22Rv1 (cell line): ENCODE results near the gene CCDC92.

Experiments
- H3K27ac ChIP-seq: fragments of 450-650 bp; 2 replicates; pipeline ENCODE4 v1.5.1; 2017
- ZFX ChIP-seq: fragments of 450-650 bp; IDR thresholded peaks from 2 replicates; pipeline ENCODE4 v1.6.1; 2017; ENCODE audit warnings: antibody characterized with exemption, borderline replicate concordance
- TF ChIP-seq, protein P1 (sequence below): fragments of 450-650 bp; IDR thresholded peaks from 2 replicates; pipeline ENCODE4 v1.5.1; 2017; ENCODE audit warnings: mild to moderate bottlenecking

CCDC92 gene

GRCh38 chr12:123942238-123942653, 30.4 kb downstream of the CCDC92 start:
- TF ChIP-seq, protein P1, sequence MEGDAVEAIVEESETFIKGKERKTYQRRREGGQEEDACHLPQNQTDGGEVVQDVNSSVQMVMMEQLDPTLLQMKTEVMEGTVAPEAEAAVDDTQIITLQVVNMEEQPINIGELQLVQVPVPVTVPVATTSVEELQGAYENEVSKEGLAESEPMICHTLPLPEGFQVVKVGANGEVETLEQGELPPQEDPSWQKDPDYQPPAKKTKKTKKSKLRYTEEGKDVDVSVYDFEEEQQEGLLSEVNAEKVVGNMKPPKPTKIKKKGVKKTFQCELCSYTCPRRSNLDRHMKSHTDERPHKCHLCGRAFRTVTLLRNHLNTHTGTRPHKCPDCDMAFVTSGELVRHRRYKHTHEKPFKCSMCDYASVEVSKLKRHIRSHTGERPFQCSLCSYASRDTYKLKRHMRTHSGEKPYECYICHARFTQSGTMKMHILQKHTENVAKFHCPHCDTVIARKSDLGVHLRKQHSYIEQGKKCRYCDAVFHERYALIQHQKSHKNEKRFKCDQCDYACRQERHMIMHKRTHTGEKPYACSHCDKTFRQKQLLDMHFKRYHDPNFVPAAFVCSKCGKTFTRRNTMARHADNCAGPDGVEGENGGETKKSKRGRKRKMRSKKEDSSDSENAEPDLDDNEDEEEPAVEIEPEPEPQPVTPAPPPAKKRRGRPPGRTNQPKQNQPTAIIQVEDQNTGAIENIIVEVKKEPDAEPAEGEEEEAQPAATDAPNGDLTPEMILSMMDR, result no peak
- no peak for TF ChIP-seq ZFX
- no peak overlapping the region for H3K27ac ChIP-seq

DNA sequence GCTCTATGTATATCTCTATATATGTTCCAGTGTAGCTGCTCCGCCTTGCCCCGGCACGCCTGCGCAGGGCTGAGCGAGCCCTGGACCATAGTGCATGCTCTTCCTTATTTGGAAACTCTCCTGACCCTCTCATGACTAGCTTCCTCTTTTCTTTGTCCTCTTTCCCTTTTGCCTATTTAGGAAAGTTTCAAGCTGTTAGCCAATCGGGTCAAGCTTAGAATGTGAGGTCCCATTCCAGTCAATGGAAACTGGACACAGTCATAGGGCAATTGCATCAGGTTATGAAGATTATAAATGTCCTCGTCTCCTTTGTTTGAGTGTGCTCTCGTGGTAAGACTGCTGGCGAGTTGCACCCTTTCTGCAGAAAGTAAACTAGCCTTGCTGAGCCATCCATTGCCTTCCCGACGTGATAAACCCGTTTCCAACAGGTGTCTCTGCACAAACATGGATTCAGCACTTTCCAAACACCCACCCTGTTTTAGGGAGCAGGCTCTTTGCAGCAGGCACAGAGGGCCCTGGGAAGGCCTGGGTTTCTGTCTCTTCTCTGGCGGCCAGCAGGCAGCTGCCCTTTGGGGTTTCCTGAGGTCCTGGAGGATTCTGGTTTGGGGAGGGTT, 30.9 kb downstream of the CCDC92 start:
- no peak overlapping the region for H3K27ac ChIP-seq
- TF ChIP-seq, protein P1, result no peak
- no peak for TF ChIP-seq ZFX

GRCh38 chr12:123941000-123941399, 31.6 kb downstream of the CCDC92 start:
- H3K27ac ChIP-seq, result no peak overlapping the region
- no peak for TF ChIP-seq ZFX
- TF ChIP-seq, protein P1, result no peak

GRCh38 chr12:123940627-123940966, 32.0 kb downstream of the CCDC92 start:
- no peak overlapping the region for H3K27ac ChIP-seq
- TF ChIP-seq, protein P1, result no peak
- no peak for TF ChIP-seq ZFX

GRCh38 chr12:123939716-123940626, 32.7 kb downstream of the CCDC92 start:
- no peak for TF ChIP-seq ZFX
- TF ChIP-seq, protein P1, result no peak
- no peak overlapping the region for H3K27ac ChIP-seq

- TF ChIP-seq, protein P1, result peak; percentile 73
- no peak for TF ChIP-seq ZFX
- H3K27ac ChIP-seq, result no peak overlapping the region
Observed at GRCh38 chr12:123938679-123939480, 33.8 kb downstream of the CCDC92 start.
